GM23248 (cell line): ENCODE results near the gene KIAA1614.

Experiments used
- EZH2 ChIP-seq: fragments of 200-600 bp; sonication (generic); IDR thresholded peaks from 2 replicates; pipeline ENCODE4 v1.6.1; 2018; ENCODE audit warnings: antibody characterized with exemption, mild to moderate bottlenecking; ENCODE audit not compliant: insufficient read depth, poor library complexity, severe bottlenecking
- EZH2phosphoT487 ChIP-seq: fragments of 200-600 bp; sonication (generic); IDR thresholded peaks from 2 replicates; pipeline ENCODE4 v1.6.1; 2018; ENCODE audit warnings: antibody characterized with exemption, moderate library complexity, mild to moderate bottlenecking, low read depth; ENCODE audit not compliant: insufficient read depth

- TF ChIP-seq EZH2phosphoT487: no peak
- no peak for TF ChIP-seq EZH2
These were observed 28.0 kb upstream of the KIAA1614 start for GRCh38 chr1:180884588-180885300.
